ENCODE data around the gene GPR35.

DNA sequence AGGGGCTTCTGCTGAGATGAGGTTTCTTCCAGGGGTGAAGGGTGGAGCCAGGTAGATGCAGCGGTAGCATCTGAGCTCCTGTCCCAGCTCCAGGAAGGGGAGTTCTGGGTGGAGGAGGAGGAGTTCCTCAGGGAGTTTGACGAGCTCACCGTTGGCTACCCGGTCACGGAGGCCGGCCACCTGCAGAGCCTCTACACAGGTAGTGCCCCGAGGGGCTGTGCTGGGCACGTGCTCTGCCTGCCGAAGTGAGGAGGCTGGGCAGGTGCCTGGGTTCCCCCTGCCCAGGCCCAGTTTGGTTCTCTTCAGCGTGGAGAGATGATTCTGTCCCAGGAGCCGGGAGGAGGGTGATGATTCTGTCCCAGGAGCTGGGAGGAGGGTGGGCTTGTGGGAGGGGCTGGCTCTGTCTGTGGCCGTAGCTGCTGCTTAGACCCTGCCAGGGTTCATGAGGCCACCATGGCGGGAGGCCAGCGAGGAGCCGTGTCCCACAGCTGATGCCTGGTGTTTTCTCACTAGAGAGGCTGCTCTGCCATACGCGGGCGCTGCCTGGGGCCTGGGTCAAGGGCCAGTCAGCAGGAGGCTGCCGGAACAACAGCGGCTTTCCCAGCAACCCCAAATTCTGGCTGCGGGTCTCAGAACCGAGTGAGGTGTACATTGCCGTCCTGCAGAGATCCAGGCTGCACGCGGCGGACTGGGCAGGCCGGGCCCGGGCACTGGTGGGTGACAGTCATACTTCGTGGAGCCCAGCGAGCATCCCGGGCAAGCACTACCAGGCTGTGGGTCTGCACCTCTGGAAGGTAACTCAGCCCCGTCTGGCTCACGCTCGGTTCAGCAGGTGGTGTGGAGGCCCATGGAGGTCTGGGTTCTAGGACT lies 30.5 kb upstream of the GPR35 start:
- TF ChIP-seq, protein P1, sequence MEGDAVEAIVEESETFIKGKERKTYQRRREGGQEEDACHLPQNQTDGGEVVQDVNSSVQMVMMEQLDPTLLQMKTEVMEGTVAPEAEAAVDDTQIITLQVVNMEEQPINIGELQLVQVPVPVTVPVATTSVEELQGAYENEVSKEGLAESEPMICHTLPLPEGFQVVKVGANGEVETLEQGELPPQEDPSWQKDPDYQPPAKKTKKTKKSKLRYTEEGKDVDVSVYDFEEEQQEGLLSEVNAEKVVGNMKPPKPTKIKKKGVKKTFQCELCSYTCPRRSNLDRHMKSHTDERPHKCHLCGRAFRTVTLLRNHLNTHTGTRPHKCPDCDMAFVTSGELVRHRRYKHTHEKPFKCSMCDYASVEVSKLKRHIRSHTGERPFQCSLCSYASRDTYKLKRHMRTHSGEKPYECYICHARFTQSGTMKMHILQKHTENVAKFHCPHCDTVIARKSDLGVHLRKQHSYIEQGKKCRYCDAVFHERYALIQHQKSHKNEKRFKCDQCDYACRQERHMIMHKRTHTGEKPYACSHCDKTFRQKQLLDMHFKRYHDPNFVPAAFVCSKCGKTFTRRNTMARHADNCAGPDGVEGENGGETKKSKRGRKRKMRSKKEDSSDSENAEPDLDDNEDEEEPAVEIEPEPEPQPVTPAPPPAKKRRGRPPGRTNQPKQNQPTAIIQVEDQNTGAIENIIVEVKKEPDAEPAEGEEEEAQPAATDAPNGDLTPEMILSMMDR (IDR thresholded peaks at IDR 0.05): no peak
- TF ChIP-seq POLR2AphosphoS5 (IDR thresholded peaks at IDR 0.05; ENCODE audit: low read depth, low read length) (no peak), TCF7L2 (IDR thresholded peaks at IDR 0.05; ENCODE audit: low read depth, low read length) (no peak), SIN3A (IDR thresholded peaks at IDR 0.05; ENCODE audit: borderline replicate concordance, insufficient read depth, low read depth, low read length) (no peak)
- TF ChIP-seq, protein P2, sequence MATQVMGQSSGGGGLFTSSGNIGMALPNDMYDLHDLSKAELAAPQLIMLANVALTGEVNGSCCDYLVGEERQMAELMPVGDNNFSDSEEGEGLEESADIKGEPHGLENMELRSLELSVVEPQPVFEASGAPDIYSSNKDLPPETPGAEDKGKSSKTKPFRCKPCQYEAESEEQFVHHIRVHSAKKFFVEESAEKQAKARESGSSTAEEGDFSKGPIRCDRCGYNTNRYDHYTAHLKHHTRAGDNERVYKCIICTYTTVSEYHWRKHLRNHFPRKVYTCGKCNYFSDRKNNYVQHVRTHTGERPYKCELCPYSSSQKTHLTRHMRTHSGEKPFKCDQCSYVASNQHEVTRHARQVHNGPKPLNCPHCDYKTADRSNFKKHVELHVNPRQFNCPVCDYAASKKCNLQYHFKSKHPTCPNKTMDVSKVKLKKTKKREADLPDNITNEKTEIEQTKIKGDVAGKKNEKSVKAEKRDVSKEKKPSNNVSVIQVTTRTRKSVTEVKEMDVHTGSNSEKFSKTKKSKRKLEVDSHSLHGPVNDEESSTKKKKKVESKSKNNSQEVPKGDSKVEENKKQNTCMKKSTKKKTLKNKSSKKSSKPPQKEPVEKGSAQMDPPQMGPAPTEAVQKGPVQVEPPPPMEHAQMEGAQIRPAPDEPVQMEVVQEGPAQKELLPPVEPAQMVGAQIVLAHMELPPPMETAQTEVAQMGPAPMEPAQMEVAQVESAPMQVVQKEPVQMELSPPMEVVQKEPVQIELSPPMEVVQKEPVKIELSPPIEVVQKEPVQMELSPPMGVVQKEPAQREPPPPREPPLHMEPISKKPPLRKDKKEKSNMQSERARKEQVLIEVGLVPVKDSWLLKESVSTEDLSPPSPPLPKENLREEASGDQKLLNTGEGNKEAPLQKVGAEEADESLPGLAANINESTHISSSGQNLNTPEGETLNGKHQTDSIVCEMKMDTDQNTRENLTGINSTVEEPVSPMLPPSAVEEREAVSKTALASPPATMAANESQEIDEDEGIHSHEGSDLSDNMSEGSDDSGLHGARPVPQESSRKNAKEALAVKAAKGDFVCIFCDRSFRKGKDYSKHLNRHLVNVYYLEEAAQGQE (IDR thresholded peaks at IDR 0.05; ENCODE audit: insufficient read depth in 1 of 2, low read depth in 2 of 2, low read length in 1 of 2): no peak

All from Panc1 (cell line).